ENCODE results near the gene LRRC72. TPM values are rescaled to one million over a fixed set of nuclear protein-coding genes. Genes with fewer than 3 reads are reported as not detected.

Gene LRRC72
- total RNA-seq, 1 experiment from 2014 or later = not detected

DNA sequence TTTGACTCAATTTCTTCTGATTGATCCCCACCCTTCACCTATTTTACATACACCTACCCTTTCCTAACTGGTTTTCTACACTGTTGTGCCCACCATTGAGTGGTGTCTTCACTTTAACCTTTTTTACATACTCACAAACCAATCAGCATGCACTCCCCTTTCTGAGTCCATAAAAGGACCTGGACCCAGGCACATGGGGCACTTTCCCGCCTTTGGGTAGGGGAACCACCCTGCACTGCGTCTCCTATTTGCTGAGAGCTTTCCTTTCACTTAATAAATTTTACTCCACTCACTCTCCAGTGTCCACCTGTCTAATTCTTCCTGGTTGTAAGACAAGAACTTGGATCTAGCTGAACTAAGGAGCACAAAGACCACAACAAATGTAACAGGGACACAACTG, 85.1 kb downstream of the LRRC72 start:
- BruUV-seq (replicated peaks) = no TSS peak
- intact Hi-C loops (cut with micrococcal nuclease) = no loop called here
- H3F3A ChIP-seq (ENCODE audit: low read length, unreplicated experiment) = no peaks in the 10 kb centered on the region
- ChIA-PET CTCF (no interaction called here), POLR2A (ENCODE audit: unreplicated experiment) (no interaction called here)
- no peak for ATAC-seq
- H3K27ac ChIP-seq (ENCODE audit: low read length) = no peak overlapping the region
- no peaks in the 10 kb centered on the region for H4K20me1 ChIP-seq (ENCODE audit: low read length)
- no peaks in the 10 kb centered on the region for H3K4me1 ChIP-seq (ENCODE audit: insufficient read depth, low read length)
- no peaks in the 10 kb centered on the region for H3K79me2 ChIP-seq (ENCODE audit: low read length)
- H2AFZ ChIP-seq (ENCODE audit: low read length) = no peak overlapping the region
- no peak overlapping the region for H3K9ac ChIP-seq (ENCODE audit: low read length)
- H3K27me3 ChIP-seq (ENCODE audit: low read length) = no peaks in the 10 kb centered on the region
- DNase-seq = no peak
- no peak for TF ChIP-seq EZH2phosphoT487 (IDR thresholded peaks at IDR 0.05; ENCODE audit: borderline replicate concordance, low read length)
- TF ChIP-seq, protein P1, sequence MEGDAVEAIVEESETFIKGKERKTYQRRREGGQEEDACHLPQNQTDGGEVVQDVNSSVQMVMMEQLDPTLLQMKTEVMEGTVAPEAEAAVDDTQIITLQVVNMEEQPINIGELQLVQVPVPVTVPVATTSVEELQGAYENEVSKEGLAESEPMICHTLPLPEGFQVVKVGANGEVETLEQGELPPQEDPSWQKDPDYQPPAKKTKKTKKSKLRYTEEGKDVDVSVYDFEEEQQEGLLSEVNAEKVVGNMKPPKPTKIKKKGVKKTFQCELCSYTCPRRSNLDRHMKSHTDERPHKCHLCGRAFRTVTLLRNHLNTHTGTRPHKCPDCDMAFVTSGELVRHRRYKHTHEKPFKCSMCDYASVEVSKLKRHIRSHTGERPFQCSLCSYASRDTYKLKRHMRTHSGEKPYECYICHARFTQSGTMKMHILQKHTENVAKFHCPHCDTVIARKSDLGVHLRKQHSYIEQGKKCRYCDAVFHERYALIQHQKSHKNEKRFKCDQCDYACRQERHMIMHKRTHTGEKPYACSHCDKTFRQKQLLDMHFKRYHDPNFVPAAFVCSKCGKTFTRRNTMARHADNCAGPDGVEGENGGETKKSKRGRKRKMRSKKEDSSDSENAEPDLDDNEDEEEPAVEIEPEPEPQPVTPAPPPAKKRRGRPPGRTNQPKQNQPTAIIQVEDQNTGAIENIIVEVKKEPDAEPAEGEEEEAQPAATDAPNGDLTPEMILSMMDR (conservative IDR thresholded peaks at IDR 0.05; ENCODE audit: low read depth, low read length) = no peak
- no peak for TF ChIP-seq EZH2 (IDR thresholded peaks at IDR 0.05; ENCODE audit: low read length, unreplicated experiment)
- no peaks in the 10 kb centered on the region for H3K9me3 ChIP-seq (ENCODE audit: low read length)
- H3K4me3 ChIP-seq (ENCODE audit: low read length) = no peak overlapping the region
- H3K36me3 ChIP-seq (ENCODE audit: low read depth, low read length) = no peaks in the 10 kb centered on the region
- no peak overlapping the region for H3K4me2 ChIP-seq (ENCODE audit: low read length)
- no peaks in the 10 kb centered on the region for H3K9me2 ChIP-seq (replicated peaks; ENCODE audit: low read length)

DNA sequence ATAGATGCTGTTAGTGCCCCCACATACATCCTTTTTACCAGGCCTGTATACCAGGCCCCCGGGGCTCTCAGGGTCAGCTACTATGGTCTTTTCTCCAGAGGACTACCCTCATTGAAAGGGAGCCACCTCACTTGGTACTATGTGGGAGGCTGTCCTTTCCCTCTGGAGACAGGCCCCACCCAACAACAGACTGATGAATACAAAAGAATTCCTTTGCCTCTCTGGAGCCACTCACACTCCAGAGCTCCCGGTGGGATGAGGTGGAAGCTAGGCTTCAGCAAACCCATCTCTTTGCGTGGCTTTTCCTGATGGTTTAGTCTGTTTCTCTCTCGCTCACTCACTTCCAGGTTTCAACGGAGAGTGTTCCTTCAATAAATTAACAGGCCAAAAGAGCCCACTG, 88.6 kb downstream of the LRRC72 start:
- no peaks in the 10 kb centered on the region for H3F3A ChIP-seq (ENCODE audit: low read length, unreplicated experiment)
- no peak for ATAC-seq
- POLR2A ChIA-PET (ENCODE audit: unreplicated experiment) = no interaction called here

DNA sequence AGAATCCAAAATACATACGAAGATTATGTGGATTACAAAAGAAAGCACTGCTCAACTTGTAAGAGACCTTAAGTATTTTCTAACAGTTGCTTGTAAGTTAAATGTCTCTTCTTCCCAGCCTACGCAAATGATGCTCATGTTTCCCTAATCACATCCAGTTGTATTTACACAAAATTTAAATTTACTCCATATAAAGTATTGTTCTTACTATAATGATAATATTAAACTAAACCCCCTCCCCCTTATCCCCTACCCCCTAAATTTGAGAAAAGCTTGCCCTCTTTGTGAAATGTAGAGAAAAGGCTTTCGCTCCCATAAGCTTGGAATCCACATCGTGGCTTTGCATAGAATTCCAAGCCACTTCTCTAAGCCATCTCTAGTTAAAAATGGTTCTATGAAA, 89.5 kb downstream of the LRRC72 start:
- Histone ChIP-seq H3K9me2 (replicated peaks; ENCODE audit: low read length) (no peaks in the 10 kb centered on the region), H3K27ac (ENCODE audit: low read length) (no peak overlapping the region), H3K36me3 (ENCODE audit: low read depth, low read length) (no peaks in the 10 kb centered on the region; the same call in 1 of the 2 replicates), H2AFZ (ENCODE audit: low read length) (no peak overlapping the region), H3K4me3 (ENCODE audit: low read length) (no peak overlapping the region), H3K27me3 (ENCODE audit: low read length) (no peaks in the 10 kb centered on the region), H3K9ac (ENCODE audit: low read length) (no peak overlapping the region), H3K9me3 (ENCODE audit: low read length) (no peaks in the 10 kb centered on the region), H3K4me1 (ENCODE audit: insufficient read depth, low read length) (no peaks in the 10 kb centered on the region), H3K79me2 (ENCODE audit: low read length) (no peaks in the 10 kb centered on the region), H3F3A (ENCODE audit: low read length, unreplicated experiment) (no peaks in the 10 kb centered on the region), H4K20me1 (ENCODE audit: low read length) (no peaks in the 10 kb centered on the region), H3K4me2 (ENCODE audit: low read length) (no peak overlapping the region)
- CTCF ChIA-PET = no interaction called here
- POLR2A ChIA-PET (ENCODE audit: unreplicated experiment) = no interaction called here
- no peak for DNase-seq
- TF ChIP-seq EZH2 (IDR thresholded peaks at IDR 0.05; ENCODE audit: low read length, unreplicated experiment) (no peak), EZH2phosphoT487 (IDR thresholded peaks at IDR 0.05; ENCODE audit: borderline replicate concordance, low read length) (no peak)
- TF ChIP-seq, protein P1 (conservative IDR thresholded peaks at IDR 0.05; ENCODE audit: low read depth, low read length) = no peak
- ATAC-seq = no peak
- intact Hi-C loops (cut with micrococcal nuclease) = no loop called here
- no TSS peak for BruUV-seq (replicated peaks)

More for the DNA sequence above, 88.6 kb downstream of the LRRC72 start:
- Histone ChIP-seq H3K36me3 (ENCODE audit: low read depth, low read length) (no peaks in the 10 kb centered on the region), H3K27ac (ENCODE audit: low read length) (no peak overlapping the region), H3K4me2 (ENCODE audit: low read length) (no peak overlapping the region), H3K9me2 (replicated peaks; ENCODE audit: low read length) (no peaks in the 10 kb centered on the region), H3K9me3 (ENCODE audit: low read length) (no peaks in the 10 kb centered on the region), H3K9ac (ENCODE audit: low read length) (no peak overlapping the region), H4K20me1 (ENCODE audit: low read length) (no peaks in the 10 kb centered on the region), H3K79me2 (ENCODE audit: low read length) (no peaks in the 10 kb centered on the region), H3K27me3 (ENCODE audit: low read length) (no peaks in the 10 kb centered on the region), H3K4me3 (ENCODE audit: low read length) (no peak overlapping the region), H2AFZ (ENCODE audit: low read length) (no peak overlapping the region), H3K4me1 (ENCODE audit: insufficient read depth, low read length) (no peaks in the 10 kb centered on the region)
- CTCF ChIA-PET = no interaction called here
- intact Hi-C loops (cut with micrococcal nuclease) = no loop called here
- TF ChIP-seq, protein P1 (conservative IDR thresholded peaks at IDR 0.05; ENCODE audit: low read depth, low read length) = no peak
- no peak for TF ChIP-seq EZH2 (IDR thresholded peaks at IDR 0.05; ENCODE audit: low read length, unreplicated experiment)
- TF ChIP-seq EZH2phosphoT487 (IDR thresholded peaks at IDR 0.05; ENCODE audit: borderline replicate concordance, low read length) = no peak
- DNase-seq = no peak
- BruUV-seq (replicated peaks) = no TSS peak

Data from PC-3 (cell line).